RWPE1 (cell line): ENCODE measurements around the gene PTPRN2.

ENCODE experiments used
- CTCF ChIA-PET: fragments of 350-600 bp; sonication (Branson Sonifier 250); formaldehyde crosslinking; extraction: SDS; loops from one replicate; lab custom pipeline; 2021; lab: Yijun Ruan, JAX
- POLR2A ChIA-PET: fragments of 400-600 bp; formaldehyde crosslinking; extraction: SDS; loops from one replicate; lab custom pipeline; 2020; ENCODE audit warnings: antibody characterized with exemption; ENCODE audit not compliant: low non-redundant PET; lab: Yijun Ruan, JAX
- DNase-seq: peaks from one replicate; pipeline ENCODE4 v3.0.0; 2012; ENCODE audit warnings: low spot score
- H3K27ac ChIP-seq: fragments of 450-650 bp; 2 replicates; pipeline ENCODE4 v1.5.1; 2017
- TF ChIP-seq, protein P1 (sequence below): fragments of 450-650 bp; conservative IDR thresholded peaks from 2 replicates; pipeline ENCODE4 v1.5.1; 2017; ENCODE audit warnings: low read depth, mild to moderate bottlenecking

Gene PTPRN2

DNA sequence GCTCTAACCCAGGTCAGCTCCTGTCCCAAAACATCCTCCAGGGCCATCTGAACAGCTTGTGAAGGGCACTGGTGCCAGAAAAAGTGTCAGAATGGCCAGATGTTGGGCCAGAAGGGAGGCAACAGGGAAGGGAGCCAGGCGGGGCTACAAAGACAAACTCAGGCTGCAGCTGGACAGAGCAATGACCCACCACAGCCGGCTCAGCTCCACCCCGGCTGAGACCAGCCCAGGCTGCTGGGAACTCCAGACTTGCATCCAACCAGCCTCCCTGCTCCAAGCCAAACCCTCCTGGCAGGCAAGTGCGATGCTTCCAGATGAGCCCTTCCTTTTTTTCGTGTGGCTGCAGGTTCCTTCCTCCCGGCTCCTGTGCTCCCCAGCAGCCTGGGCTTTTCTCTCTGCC is 466.9 kb downstream of the PTPRN2 start:
- TF ChIP-seq, protein P1, sequence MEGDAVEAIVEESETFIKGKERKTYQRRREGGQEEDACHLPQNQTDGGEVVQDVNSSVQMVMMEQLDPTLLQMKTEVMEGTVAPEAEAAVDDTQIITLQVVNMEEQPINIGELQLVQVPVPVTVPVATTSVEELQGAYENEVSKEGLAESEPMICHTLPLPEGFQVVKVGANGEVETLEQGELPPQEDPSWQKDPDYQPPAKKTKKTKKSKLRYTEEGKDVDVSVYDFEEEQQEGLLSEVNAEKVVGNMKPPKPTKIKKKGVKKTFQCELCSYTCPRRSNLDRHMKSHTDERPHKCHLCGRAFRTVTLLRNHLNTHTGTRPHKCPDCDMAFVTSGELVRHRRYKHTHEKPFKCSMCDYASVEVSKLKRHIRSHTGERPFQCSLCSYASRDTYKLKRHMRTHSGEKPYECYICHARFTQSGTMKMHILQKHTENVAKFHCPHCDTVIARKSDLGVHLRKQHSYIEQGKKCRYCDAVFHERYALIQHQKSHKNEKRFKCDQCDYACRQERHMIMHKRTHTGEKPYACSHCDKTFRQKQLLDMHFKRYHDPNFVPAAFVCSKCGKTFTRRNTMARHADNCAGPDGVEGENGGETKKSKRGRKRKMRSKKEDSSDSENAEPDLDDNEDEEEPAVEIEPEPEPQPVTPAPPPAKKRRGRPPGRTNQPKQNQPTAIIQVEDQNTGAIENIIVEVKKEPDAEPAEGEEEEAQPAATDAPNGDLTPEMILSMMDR: no peak
- H3K27ac ChIP-seq: no peak overlapping the region
- CTCF ChIA-PET: no interaction called here
- POLR2A ChIA-PET: no interaction called here
- no peak for DNase-seq

DNA sequence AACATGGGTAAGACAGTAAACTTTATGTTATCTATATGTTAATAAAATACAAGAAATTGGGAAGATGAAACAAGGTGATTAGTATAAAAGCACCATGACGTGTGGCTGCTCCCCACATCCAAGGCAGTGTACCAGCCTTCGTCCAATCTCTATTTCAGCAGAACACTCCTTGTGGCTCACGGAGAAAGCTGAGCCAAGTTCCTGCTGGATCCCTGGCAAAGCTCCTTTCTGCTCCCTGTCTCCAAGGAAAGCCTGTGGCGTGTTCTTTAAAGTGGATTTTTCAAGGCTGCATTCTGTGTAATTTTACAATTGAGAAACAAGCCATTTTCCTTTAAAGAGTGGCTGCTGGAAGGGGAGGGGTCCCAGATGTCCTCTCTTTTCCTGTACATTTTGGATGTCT is 467.3 kb downstream of the PTPRN2 start:
- no peak for DNase-seq
- ChIA-PET CTCF (no interaction called here), POLR2A (no interaction called here)
- TF ChIP-seq, protein P1: no peak
- H3K27ac ChIP-seq: no peak overlapping the region

DNA sequence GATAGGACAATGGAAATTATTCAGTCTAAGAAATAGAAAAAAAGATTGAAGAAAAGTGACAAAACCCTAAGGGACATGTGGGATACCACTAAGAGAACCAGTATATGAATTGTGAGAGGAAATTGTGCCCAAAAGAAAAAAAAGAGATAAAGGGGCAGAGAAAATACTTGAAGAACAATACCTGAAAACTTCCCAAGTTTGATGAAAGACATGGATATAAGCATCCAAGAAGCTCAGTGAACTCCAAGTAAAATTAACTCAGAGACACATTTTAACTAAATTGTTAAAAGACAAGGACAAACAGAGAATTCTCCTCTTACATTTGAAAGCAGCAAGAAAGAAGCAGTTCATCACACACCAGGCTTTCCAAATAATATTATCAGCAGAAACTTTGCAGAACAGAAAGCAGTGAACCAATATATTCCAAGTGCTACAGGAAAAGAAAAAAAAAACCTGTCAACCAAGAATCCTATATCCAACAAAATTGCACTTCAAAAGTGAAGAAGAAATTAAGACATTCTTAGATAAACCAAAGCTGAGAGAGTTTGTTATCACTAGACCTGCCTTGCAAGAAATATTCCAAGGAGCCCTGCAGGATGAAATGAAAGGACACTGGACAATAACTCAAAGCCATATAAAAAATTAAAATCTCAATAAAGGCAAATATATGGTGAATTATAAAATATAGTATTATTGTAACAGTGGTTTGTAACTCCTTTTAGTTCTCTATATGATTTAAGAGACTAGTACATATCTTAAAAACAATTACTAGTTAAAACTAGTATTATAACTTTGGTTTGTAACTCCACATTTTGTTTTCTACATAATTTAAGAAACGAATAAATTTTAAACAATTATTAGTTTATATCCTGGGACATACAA is 470.0 kb downstream of the PTPRN2 start:
- CTCF ChIA-PET: no interaction called here
- H3K27ac ChIP-seq: no peak overlapping the region
- TF ChIP-seq, protein P1: no peak
- no peak for DNase-seq
- POLR2A ChIA-PET: no interaction called here

DNA sequence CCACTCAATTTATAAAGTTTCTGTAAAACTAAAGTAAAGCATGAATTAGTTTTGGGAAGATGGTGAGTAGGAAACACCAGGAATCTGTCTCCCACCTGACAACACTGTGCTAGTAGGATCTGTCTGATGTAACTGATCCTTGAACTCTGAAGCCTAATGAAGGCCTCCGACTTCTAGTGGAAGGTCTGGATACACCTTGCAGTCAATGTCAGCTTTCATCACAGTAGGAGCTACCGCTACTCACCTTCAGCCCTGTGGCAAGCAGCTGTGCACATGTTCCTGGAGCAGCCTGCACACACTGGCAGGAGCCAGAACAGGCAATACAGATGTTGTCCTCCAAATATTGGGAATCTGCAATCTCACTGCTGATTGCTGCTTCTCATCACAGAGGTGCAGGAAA is 471.4 kb downstream of the PTPRN2 start:
- DNase-seq: no peak
- ChIA-PET CTCF (interaction anchor here (0.6 kb wide), 1 partner anchor 21 kb away, joined by 3 read pairs; no protein-coding TSS in a partner anchor), POLR2A (no interaction called here)
- no peak overlapping the region for H3K27ac ChIP-seq
- TF ChIP-seq, protein P1: no peak

DNA sequence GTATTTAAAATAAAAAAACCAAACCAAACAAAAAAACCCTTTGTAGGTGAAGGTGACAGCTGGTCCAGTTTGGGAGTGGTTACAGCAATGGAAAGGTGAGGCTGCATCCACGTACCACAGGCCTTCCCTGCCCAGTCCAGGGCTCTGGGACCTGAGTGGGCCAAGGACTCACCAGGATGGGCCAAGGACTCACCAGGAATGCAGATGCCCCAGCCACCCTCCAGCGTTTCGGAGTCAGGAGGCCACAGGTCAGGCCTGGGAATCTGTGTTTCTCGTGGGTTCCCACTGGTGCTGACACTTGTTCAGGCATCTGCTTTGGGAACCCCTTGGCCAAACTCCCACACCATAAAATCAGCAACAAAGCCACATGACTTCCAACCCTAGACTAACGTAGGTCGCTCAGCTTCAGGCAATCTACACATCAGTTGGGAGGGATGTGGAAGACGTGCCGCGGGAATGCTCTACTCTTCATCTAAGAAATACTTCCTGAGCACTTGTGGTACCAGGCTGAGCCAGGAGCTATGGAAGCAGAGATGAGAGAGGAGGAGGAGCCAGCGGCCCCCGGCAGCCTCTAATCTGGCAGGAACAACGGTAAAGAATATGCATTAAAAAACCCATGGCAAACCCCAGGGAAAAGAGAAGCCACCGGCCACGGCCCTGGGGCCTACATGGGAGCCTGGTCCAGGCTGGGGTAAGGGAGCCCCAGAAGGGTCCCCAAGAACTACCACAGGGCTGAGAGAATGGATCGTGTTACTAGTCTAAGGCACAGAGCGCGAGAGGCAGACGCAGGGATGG is 473.4 kb downstream of the PTPRN2 start:
- POLR2A ChIA-PET: no interaction called here
- DNase-seq: no peak
- H3K27ac ChIP-seq: no peak overlapping the region
- CTCF ChIA-PET: no interaction called here
- TF ChIP-seq, protein P1: no peak

DNA sequence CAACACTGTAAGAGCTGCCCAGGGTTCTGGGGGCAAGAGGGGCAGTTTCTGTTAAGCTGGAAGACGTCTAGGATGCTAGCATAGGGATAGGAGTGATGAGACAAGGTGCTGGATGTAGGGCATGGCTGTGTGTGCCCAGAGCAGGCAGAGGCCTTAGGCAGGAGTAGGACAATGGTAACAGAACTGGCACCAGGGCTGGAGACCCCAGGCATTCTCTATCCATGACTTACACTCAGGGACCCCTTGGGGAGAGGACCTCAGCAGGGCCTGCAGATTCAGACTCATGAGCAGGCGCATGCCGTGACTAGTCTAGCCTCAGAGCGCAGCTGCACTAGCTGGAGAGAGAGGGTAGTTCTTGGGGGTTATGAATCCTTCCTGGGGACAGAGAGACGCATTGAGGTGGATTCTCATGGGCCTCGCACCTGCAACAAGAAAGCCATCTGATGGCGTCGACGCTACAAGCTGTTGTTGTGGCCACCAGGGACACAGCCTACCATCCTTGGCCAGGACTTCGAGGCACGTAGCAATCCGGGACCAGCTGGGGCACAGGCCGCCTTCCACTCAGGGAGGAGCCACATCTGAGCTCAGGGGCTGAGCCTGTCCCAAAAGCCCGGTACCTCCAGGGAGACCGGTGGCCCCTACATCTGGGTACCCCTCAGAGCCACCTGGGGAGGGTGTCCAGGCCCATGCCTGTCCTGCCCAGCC is 474.1 kb downstream of the PTPRN2 start:
- no peak overlapping the region for H3K27ac ChIP-seq
- CTCF ChIA-PET: no interaction called here

More for the DNA sequence above, 474.1 kb downstream of the PTPRN2 start:
- POLR2A ChIA-PET: no interaction called here
- TF ChIP-seq, protein P1: no peak
- DNase-seq: no peak
